Stimulated activated CD8-positive, alpha-beta memory T cell treated with anti-CD3 and anti-CD28 coated beads, Interleukin-15, amount 100 ng/mL, for 48 hours (primary cell): ENCODE data around the gene FBXO47.
"Not testable (repeated sequence)": the region's sequence is repeated elsewhere in the genome, so short reads cannot be mapped to it uniquely, and the experiment has no call there.

Experiments used
- DNase-seq, 2 donors: peaks; one replicate each; pipeline ENCODE4 v3.0.0-alpha.2; 2020; ENCODE audit warnings: low read depth in 2 of 2

Gene FBXO47

DNA sequence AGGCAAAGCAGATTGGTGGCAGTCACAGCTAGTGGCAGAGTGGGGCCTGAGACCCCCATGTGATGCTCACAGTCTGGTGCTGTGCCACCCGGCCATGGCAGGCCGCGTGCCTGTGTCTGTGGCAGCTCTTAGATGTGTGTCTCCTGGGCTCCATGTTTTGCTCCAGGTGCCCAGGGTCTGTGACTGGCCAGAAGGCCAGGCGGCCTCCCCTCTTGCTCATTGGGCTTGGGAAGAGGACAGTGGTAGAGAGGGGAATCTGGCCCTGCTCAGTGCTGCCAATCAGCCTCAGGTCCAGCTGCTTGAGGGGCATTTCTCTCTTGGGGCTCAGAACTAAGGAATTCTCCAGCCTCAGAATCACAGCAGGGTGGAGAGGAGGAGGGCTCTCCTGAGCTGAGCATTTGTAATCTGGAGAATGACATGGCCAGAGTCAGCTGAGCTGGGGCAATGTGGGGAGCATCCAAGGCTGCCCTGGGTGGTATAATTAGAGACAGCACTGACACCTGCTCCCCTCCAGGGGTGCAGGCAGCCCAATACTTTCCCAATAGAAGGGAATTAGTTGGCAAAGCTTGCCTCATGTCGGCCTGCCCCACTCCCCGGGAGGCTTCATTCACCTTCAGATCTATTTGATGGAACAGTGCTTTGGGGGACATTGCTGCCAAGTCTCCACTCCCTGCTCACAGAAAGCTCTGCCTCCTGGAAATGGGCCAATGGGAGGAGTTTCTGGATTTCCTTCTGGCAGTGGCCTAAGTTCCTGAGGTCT, 44.5 kb downstream of the FBXO47 start:
- no peak for DNase-seq

DNA sequence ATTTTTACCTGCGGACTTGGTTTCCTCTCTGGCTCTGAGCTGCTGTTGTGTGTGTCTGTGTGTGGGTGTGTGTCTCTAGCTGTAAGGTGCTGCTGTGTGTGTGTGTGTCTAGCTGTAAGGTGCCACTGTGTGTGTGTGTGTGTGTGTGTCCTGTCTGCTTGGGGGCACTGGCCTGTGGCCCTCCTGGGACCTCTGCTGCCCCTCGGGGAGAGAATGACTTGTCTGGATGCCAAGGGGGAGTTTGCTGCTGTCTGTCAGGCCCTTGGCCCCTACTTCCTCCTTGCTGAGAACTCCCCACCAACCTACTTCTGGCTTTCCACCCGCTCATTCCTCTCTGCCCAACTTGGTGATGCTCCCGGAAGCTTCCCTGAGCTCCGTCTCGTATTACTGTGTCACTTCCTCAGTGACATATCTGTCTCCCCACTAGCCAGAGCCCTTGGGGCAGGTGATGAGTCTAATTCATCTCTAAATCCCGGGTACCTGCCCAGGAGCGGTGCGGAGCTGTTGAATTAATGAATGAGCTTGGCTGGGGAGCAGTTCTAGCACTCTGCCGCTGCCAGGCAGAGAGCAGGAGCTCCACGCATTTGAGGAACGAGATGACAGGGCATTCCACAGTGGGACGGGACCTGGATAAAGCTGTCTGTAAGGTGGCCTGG, 45.3 kb downstream of the FBXO47 start:
- no peak for DNase-seq

- no peak for DNase-seq
These were observed 46.6 kb downstream of the FBXO47 start for GRCh38 chr17:38920374-38921291.

- DNase-seq, result no peak
These were observed 47.7 kb downstream of the FBXO47 start for GRCh38 chr17:38919316-38920078.

- DNase-seq, result no peak
These were observed 48.3 kb downstream of the FBXO47 start for GRCh38 chr17:38918916-38919315.

- no peak for DNase-seq
These were observed 48.9 kb downstream of the FBXO47 start for GRCh38 chr17:38918129-38918913.

DNA sequence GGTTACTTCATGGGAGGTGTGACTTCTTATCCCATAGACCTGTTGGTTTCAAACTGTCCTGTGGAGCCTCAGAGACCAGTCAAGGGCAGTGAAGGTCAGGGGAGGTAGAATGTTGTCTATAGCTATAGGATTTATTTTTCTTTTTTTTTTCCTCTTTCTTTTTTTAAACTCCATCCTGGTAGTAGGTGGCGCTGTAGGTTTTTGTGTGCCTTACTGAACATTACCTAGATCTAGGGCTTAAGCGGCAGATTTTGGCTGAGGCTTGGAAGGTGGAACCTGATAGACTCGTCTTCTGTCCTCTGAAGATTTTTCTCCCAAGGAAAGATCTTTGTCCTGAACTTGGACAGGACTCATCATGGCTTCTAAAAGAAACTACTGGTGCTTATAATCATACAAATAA, 49.9 kb downstream of the FBXO47 start:
- DNase-seq, result no peak

DNA sequence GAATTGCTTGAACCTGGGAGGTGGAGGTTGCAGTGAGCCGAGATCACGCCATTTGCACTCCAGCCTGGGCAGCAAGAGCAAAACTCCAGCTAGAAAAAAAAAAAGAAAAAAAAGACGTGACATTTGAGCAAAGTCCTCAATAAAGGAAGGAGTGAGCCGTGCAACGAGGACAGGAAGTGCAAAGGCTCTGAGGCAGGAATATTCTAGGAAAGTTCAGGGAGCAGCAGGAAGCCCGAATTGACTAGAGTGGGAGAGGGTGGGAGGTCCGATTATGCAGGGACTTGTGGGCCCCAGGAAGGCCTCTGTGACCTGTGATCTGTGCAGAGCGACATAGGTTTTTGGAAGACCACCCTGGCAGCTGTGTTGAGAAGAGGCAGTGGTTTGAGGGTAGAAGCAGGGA, 50.4 kb downstream of the FBXO47 start:
- no peak for DNase-seq

DNA sequence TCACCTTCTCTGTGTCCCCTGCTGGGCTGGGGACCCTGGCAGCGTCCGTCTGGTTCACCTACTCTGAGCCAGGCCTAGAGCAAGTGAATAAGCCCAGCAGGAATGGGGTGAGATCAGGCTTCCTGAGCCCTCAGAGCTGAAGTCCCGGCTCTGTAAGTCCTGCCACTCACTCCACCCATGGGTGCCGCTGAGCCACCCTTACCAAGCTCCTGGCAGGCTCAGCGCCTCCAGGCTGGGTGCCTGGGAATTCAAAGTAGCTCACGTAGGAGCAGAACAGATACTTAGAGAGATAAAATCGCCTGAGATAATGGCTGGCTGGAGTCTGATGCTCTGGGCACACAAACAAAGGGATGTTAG, 51.6 kb downstream of the FBXO47 start:
- DNase-seq, result no peak

GRCh38 chr17:38914741-38915638, 52.2 kb downstream of the FBXO47 start:
- DNase-seq, result no peak

GRCh38 chr17:38912221-38912813, 54.9 kb downstream of the FBXO47 start:
- DNase-seq, result no peak

DNA sequence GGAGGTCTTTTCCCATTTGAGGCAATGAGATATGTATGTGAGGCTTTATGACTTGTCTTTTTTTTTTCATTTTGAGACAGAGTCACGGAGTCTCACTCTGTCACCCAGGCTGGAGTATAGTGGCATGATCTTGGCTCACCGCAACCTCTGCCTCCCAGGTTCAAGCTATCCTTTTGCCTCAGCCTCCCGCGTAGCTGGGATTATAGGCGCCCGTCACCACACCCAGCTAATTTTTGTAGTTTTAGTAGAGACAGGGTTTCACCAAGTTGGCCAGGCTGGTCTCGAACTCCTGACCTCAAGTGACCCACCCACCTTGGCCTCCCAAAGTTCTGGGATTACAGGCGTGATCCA, 55.5 kb downstream of the FBXO47 start:
- DNase-seq, result not testable (repeated sequence)

GRCh38 chr17:38911081-38911730, 56.0 kb downstream of the FBXO47 start:
- DNase-seq, result no peak

GRCh38 chr17:38910325-38910724, 56.9 kb downstream of the FBXO47 start:
- DNase-seq, result no peak

- DNase-seq, result no peak
These were observed 58.5 kb downstream of the FBXO47 start for GRCh38 chr17:38908676-38909181.

- DNase-seq, result no peak
These were observed 59.1 kb downstream of the FBXO47 start for GRCh38 chr17:38907930-38908675.

DNA sequence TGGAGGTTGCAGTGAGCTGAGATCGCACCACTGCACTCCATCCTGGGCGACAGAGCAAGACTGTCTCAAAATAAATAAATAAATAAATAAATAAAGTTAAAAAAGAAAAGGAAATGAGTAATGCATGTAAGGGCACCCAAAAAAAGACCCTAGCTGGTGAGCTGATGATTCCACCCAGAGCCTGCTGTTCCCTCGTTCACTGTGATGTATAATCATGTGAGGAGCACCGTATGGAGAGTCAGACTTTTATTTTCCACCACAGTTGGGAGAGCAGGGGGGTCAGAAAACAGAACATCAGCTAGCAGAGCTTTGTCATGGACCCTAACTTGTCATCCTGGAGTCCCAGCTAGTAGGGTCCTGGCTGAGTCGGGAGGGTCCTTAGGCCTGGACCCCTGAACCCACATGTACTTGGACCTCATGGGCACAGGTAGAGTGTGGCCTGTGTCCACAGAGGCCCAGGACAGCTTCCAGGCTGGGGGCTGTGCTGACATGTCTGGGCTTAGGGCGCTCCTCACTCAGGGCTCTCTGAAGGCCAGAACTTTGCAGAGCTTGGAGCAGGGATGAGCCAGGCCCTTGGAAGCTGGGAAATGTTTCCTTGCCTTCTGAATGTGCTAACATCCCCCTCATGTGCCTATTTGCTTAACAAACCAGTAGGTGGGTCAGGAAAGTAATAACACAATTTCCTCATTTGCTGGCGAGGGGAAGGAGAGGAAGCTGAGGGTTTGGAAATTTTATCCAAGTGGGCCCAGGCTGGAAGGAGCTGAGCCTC, 60.6 kb downstream of the FBXO47 start:
- no peak for DNase-seq
